HG03439 (cell line): ENCODE results near the gene HEATR9.

Experiments
- ATAC-seq: cut with Tn5 transposase; IDR thresholded peaks from one replicate; pipeline ENCODE4 v1.9.1; 2021; ENCODE audit warnings: mild to moderate bottlenecking, moderate library complexity; ENCODE audit not compliant: unreplicated experiment

HEATR9 gene

GRCh38 chr17:35866341-35866950 is 2.2 kb downstream of the HEATR9 start:
- ATAC-seq, result no peak

- no peak for ATAC-seq
Observed at GRCh38 chr17:35865412-35866340, 3.0 kb downstream of the HEATR9 start.

GRCh38 chr17:35864853-35865252 is 3.8 kb downstream of the HEATR9 start:
- no peak for ATAC-seq

- ATAC-seq, result no peak
Observed at GRCh38 chr17:35856603-35857002, 12.1 kb downstream of the HEATR9 start.

- no peak for ATAC-seq
Observed at GRCh38 chr17:35855965-35856364, 12.7 kb downstream of the HEATR9 start.

GRCh38 chr17:35849469-35850348 is 19.0 kb downstream of the HEATR9 start:
- ATAC-seq, result no peak

GRCh38 chr17:35847633-35848373 is 20.9 kb downstream of the HEATR9 start:
- no peak for ATAC-seq

GRCh38 chr17:35847006-35847405 is 21.7 kb downstream of the HEATR9 start:
- no peak for ATAC-seq

- no peak for ATAC-seq
Observed at GRCh38 chr17:35846055-35846809, 22.5 kb downstream of the HEATR9 start.

GRCh38 chr17:35844547-35844946 is 24.1 kb downstream of the HEATR9 start:
- ATAC-seq, result no peak

- ATAC-seq, result no peak
Observed at GRCh38 chr17:35843698-35844097, 25.0 kb downstream of the HEATR9 start.

GRCh38 chr17:35842239-35842638 is 26.5 kb downstream of the HEATR9 start:
- ATAC-seq, result no peak

GRCh38 chr17:35841505-35841904 is 27.2 kb downstream of the HEATR9 start:
- no peak for ATAC-seq

GRCh38 chr17:35841101-35841500 is 27.6 kb downstream of the HEATR9 start:
- no peak for ATAC-seq

- ATAC-seq, result no peak
Observed at GRCh38 chr17:35825206-35825605, 43.5 kb downstream of the HEATR9 start.

GRCh38 chr17:35821308-35821707 is 47.4 kb downstream of the HEATR9 start:
- no peak for ATAC-seq

GRCh38 chr17:35819455-35819854 is 49.2 kb downstream of the HEATR9 start:
- no peak for ATAC-seq

- ATAC-seq, result no peak
Observed at GRCh38 chr17:35817196-35817595, 51.5 kb downstream of the HEATR9 start.

- ATAC-seq, result no peak
Observed at GRCh38 chr17:35816723-35817122, 52.0 kb downstream of the HEATR9 start.

- ATAC-seq, result no peak
Observed at GRCh38 chr17:35812456-35812855, 56.2 kb downstream of the HEATR9 start.
